Inflammatory macrophage treated with lipopolysaccharide for 1 hour (primary cell): ENCODE results near the gene TIMM10.

Experiments used
- DNase-seq, 2 donors: peaks; one replicate each; pipeline ENCODE4 v3.0.0-alpha.2; 2020 to 2022

Gene TIMM10

DNA sequence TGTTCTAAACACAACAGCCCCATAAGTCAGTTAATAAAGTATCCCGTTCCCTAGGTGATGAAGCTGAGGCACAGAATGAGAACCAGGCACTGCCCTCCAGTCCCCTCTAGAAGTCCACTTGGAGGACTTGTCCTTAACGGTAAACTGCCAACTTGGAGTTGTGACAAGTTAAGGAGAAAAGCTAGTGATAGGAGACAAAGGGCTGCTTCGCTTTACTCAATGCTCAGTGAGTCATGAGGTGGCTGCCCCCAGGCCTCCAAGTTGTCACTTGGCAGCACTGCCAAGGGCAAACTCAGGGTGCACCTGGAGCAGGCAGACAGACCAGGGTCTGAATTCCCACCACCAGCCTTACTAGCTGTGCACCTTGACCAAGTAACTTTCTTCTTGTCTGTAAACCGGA is 28.6 kb downstream of the TIMM10 start:
- no peak for DNase-seq

GRCh38 chr11:57500926-57501325 is 29.6 kb downstream of the TIMM10 start:
- no peak for DNase-seq

GRCh38 chr11:57500515-57500914 is 30.0 kb downstream of the TIMM10 start:
- no peak for DNase-seq

DNA sequence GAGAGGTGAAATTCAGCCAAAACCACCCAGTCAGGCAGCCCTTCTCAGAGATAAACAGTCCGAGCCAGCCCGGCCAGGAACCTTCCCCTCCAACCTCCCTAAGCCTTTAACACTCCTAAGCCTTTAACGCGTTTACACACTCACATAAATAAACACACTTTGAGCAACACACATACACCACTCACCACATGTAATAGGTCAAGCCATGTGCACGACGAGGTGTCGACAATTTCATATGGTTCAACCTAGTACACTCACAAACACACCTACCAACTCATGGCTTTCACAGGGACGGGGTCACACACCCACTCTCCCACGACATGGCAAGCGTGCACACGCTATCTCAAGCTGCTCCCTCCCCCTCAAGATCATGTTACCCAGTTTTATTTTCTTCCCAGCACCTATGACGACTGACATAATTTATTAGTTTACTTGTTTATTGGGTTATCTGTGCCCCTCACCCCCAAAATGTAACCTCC is 30.5 kb downstream of the TIMM10 start:
- no peak for DNase-seq

DNA sequence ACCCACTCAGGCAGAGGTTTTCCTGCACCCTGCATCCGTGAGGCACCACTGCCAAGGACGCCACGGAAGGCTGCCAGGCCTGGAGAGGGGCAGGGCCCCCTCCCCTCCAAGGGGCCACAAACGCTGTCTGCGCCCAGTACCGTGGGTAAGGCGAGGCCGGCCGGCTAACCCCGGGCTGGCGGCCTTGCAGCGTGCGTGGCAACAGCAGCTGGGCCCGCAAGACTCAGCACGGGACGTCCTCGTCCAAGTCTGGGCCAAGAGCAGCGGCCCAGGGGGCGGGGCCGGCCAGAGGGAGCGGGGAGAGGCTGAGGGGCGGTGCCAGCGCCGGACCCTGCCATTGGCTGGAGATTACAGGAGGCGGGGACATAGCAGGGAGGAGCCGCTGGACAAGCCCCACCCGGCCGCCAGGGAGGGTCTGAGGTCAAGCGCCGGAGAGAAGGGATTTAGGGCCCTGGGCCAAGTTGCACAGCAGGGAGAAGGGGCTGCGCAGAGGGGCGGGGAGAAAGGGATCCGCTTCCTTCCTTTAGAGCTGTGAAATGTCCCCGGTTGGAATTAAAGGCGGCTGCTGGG is 31.1 kb downstream of the TIMM10 start:
- DNase-seq, result peak; percentile 74 to 92

GRCh38 chr11:57498540-57498939 is 32.0 kb downstream of the TIMM10 start:
- DNase-seq, result no peak

DNA sequence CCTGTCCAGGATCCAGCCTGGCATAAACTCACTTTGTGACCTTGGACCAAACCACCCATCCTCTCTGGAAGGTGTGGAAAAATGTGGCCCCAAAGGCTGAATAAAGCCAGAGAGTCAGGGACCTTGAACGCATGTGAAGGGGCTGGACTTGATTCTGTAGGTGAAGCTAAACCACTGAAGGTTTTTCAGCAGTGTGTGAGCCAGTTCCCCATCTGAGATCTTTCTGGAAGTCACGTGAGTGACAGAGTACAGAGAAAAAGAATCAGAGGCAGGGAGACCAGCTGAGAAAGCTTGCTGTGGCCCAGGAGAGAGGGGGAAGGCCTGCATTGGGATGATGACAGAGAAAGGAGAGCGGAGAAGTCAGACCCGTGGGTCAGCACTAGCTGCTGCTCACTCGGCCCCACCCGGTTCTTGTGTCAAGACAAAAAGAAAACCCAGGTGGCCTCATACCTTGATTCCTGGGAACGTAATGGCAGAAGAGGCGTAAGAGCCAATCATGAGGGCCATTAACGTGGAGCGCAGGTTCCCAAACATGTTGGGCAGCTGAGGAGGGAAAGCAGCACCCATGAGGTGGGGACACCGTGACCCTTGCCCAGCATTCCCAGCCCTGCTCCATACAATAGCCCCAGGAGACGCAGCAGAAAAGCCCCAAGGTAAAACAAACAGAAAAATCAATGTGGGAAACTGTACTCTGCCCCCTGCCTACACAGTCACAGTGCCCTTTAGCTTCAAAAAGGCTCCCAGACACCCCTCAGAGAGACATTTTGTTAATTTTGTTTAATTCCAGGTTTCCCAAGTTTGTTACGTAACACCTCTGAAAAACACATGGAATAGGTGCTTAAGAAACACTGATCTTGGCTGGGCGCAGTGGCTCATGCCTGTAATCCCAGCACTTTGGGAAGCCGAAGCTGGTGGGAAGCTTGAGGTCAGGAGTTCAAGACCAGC is 33.0 kb downstream of the TIMM10 start:
- DNase-seq, result no peak

GRCh38 chr11:57496109-57496820 is 34.3 kb downstream of the TIMM10 start:
- DNase-seq, result no peak

DNA sequence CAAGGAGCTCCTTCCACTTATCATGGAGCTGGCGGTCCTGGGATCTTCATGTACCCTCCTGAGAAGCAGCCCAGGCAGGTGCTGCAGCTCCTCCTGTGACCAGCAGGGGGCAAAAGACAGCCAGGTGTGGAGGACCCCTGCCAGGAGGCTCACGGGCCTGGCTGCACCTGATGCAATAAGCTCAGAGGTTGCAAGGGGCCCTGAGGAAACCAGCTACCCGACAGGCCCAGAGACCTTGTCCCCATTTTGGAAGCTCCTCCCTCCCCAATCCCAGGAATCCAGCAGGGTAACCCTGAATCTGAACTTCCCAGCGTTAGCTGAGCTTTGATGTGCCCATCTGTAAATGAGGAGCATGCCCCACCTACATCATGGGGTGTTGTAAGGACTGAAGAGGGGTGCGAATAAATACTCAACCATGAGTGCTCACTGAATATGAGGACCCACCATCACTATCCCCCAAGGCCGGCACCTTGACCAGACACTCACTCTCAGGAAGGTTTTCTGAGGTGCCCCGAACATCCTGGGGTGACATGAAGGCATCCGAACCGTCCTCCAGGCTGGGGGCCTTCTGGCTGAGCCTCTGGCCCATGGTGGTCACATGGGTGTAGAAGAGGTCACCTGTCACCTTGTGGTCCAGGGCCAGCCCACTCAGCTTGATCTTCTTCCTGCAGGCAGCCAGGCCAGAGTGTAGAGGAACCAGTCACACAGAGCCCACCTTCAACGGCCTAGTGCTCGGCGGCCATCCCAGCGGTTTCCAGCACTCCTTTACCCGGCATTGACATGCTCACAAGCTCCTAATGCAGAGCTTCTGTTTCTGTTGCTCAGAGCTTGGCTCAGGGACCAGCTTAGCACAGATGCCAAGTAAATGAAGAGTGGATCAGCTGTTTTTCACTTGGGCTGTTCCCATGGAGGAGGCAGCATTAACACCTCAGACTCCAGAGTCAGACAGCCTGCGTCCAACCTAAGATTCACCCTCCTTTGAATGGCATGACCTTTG is 36.7 kb downstream of the TIMM10 start:
- DNase-seq, result no peak

DNA sequence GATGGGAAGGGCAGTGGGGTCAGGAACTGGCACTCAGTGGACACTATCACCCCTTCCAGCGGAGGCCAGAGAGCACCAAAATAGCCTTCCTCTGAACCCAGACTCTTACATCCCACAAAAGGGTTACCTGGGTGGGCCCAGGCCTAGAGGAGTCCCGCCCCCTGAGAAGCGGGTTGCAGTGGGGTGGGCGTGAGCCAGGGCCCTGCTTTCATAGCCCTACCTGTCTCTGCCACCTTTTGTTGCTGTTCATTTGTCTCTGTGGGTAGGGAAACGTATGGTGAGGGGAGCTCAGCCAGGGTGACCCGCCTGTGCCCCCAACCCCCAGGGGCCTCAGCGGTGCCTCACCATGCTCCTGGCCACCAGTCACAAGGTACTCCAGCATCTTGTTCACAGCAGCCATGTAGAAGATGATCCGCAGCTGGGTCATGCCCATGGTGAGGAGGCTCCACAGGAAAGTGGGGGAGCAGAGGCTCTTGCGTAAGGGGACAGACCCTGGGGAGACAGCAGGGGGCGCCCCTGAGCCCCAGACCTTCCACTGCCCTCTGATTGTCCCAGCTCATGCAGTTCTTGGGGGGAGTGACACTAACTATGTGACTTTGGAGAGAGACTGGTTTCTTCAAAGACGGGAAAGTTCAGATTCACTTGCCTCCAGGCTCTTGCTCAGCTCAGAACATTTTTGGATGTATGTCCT is 39.0 kb downstream of the TIMM10 start:
- peak; percentile 50 to 71 for DNase-seq

DNA sequence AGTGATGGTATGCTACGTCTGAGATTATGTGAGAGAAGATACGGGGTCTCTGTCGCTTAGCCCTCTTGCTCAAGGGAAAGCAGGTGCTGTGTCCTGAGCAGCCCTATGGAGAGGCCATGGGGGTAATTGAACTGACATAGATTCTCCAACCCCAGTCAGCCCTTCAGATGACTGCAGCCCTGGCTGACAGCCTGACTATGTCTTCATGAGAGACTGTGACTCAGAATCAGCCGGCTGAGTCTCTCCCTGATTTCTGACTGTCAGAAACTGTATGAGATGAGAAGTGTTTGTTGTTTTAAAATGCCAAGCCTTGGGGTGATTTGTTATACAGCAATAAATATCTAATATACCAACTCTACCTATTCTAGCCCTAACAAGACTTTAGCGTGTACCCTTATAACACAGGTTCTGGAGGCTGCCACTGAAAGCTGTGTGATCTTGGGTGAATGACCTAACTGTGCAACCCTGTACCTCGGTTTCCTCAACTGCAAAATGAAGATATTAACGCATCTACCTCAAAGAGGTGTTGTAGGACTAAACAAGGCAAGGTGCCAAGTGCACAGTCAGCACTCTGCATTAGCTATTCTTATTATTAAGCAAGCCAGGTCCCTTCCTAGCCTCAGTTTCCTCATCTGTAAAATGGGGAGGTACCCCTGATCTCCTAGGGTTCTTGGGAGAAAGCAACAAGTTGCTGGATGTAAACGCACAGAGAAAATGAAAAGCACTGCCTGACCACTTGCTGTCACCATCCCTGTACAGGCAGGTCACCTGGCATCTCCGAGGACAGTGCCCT is 39.9 kb downstream of the TIMM10 start:
- peak in 1 of 2 donors; percentile 54 for DNase-seq

- DNase-seq, result peak in 1 of 2 donors; percentile 36
Observed at GRCh38 chr11:57487920-57488659, 42.5 kb downstream of the TIMM10 start.

DNA sequence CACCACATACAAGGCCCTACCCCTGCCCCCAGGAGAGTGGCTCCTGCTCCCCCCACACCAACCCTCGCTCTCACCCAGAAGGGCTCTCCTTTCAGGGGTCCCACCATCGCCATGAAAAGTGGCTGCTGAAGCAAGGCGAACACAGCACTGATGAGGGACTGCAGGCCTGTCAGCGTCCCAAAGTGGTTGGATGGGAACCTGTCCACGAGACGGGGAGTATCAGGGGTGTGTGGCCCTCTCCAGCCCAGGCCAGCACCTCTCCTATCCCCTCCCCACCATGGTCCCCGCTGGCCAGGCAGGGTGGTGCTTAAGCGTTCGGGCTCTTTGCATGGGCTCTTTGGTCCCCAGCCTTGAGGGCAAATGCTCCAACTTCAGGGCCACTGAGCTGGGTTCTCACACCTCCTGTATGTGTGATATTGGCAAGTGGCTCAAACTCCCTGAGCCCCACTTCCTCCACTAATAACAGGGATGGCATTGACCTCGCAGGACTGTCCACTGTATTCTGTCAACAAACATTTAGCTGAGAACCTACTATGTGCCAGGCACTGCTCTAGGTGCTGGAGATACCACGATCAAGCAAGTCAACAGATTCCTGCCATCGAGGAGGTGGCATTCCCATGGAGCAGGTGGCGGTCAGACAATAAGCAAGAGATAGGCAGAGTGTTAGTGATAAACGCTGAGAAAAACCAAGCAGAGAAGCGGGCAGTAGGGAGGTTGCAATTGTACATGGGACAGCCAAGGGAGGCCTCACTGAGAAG is 43.4 kb downstream of the TIMM10 start:
- no peak for DNase-seq

DNA sequence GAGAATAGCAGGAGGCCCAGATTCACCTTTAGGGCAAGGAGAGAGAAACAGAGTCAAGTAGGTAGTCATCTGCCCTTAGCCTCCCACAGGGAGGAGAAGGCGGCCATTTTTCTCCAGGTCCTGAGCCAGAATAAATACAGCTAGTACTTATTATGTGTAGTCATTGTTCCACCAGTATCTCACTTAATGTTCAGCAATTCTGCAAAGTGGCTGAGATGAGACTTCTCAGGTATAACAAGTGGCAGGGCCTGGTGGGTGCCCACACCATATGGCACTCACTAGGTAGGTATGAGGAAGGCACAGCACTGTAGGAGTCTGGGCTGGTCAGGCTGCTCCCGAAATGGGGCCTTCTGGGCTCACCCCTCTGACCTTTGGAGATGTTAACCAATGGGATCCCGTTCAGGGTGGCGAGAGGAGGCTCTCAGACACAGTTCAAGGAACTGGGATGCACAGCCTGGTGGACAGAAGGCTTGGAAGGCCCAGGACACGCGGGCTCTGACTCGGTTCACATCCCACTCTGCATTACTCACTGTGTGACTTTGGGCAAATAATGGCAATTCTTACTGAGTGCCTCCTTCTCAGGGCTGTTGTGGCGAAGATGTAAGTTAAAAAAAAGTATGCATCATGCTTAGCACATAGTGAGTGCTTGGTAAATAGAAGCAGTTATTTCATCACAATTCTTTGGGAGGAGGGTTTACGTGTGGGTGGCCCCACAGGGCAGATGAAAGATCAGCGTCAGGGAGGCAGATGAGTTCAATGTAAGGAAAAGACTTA is 45.1 kb downstream of the TIMM10 start:
- peak; percentile 89 to 98 for DNase-seq

GRCh38 chr11:57484141-57484710 is 46.3 kb downstream of the TIMM10 start:
- DNase-seq, result peak; percentile 46 to 59

- no peak for DNase-seq
Observed at GRCh38 chr11:57483562-57483918, 47.0 kb downstream of the TIMM10 start.

GRCh38 chr11:57482782-57483561 is 47.6 kb downstream of the TIMM10 start:
- peak in 1 of 2 donors; percentile 43 for DNase-seq
